Islet precursor cell (in vitro differentiated cells): ENCODE data around the gene CRISPLD2.
"Not testable (repeated sequence)": the region's sequence is repeated elsewhere in the genome, so short reads cannot be mapped to it uniquely, and the experiment has no call there.

ENCODE experiments used
- DNase-seq: peaks from one replicate; pipeline ENCODE4 v3.0.0-alpha.2; 2018

The CRISPLD2 gene

DNA sequence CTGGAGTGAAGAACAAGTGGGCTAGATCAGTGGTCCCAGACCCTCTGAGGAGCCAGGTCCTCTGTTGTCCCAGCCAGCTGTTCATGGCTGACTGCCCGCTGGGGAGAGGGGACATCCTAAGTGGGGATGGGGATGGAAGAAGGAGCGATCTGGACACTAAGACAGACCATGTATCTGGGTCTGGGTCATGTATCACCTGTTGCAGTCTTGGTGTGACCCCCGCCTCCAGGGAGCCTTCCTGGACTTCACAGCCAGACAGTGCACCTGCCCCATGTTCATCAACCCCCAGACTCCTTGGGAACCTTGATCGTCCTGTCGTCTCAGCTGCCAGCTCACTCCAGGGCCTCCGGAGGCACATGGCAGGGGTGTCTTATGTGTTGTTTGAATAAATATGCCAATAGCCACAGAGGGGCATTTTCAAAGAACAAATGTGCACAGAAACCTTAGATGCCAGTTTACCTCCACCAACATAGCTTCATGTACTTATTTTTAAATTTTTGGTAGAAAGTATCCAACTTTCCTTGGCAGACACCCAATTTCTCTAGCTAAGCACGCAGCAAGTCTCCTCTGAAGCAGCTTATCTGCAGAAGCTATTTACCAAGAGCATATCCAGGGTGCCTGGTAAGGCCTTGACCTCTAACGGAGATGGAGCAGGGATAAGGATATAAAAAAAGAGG lies 43.2 kb downstream of the CRISPLD2 start:
- DNase-seq = no peak

GRCh38 chr16:84863481-84863814 lies 43.7 kb downstream of the CRISPLD2 start:
- DNase-seq = no peak

DNA sequence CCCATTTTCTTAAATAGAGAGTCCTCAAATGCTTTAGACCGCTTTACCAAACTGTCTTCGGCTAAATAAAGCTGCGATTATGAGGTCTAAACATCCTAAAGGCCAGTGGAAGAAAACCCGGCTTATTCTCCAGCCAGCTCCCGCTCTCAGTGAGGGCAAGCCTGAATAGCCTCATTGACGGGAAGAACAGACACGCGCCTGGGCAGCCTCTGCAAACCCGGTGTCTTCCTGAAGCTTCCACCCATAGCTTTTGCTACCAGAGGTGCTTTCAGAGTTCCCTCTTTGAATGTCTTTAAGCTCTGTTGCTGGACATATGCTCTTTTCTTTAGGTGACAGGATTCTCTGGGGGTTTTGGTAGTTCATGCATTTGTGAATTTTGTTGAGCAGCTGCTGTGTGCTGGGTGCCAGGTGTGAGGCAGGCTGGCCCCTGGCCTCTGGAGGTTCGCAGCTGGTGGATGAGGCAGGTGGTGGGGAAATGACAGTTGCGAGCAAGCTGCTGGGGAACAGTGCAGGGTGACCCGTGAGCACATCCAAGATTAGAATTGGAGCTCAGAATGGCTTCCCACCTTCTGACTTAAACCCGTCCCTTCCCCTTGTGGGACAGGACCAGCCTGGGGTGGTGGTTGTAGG lies 44.7 kb downstream of the CRISPLD2 start:
- DNase-seq = no peak

DNA sequence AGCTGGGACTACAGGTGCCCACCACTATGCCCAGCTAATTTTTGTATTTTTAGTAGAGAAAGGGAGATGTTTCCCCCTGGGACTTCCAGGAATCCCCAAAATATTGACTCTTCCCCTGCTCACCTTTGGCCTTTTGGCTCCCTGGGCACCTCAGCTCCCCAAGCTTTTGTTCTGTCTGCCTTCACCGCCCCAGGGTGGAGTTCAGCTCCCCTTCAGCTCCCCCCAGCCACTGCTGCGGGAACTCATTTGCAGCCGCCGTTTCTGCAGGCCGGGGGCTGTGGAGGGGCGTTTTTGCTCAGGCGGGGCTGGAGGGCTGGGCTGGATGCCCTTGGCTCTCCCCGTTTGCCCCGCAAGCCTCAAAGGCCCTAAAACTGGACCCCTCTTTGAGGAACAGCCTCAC lies 47.9 kb downstream of the CRISPLD2 start:
- no peak for DNase-seq

DNA sequence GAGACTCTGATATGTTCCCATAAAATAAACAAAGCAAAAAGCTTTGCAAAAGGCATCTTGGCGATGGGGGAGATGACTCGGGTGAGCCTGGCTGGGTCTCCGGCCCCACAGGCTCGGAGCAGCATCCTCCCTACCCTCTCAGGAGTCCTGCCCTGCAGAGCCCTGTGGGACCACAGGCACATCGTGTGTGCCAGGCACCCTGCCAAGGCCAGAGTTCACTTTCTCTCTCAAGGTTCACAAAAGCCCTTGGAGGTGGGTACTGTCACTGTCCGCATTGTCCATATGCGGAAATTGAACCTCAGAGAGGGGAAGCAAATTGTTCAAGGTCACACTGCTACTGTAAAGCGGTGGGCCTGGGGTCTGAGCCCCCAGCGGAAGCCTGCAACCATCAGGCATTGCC lies 48.5 kb downstream of the CRISPLD2 start:
- no peak for DNase-seq

- DNase-seq = no peak
These were observed 49.2 kb downstream of the CRISPLD2 start for GRCh38 chr16:84868829-84869472.

DNA sequence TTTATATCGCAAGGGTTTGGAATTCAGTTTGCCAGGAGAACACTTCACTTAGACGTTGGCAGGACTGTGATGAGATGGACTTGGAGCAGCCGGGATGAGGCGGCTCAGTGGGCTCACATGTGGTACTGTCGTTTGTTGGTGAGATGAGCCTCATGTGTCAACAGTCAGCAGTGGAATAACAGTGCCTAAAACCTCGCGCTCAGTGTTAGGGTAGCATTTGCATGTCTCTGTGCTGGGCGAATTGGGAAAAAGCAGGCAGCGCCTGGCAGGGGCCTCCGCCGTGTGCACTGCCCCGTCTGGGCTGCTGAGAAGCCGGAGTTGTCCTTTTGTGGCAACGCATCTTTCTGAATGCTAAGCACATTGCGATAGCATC lies 49.7 kb downstream of the CRISPLD2 start:
- DNase-seq = no peak

GRCh38 chr16:84872971-84873370 lies 53.2 kb downstream of the CRISPLD2 start:
- DNase-seq = not testable (repeated sequence)

GRCh38 chr16:84874004-84874435 lies 54.2 kb downstream of the CRISPLD2 start:
- DNase-seq = no peak

DNA sequence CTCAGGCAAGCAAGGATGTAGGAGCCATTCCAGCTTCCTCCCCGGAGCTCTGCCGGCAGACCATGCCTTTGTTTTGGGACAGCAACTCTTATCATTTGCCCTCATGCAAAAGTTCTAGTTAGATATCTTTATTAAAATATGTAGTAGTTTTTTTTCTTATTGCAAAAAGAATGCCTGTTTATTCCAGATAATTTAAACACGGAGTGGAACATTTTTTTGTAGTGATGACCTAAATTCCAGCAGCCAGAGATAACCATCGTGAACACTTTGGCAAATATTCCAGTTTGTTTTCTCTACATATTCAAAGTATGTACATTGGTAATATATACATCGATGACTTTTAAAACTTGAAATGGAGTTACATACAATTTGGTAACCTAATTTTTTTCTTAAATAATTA lies 54.8 kb downstream of the CRISPLD2 start:
- no peak for DNase-seq

- no peak for DNase-seq
These were observed 55.2 kb downstream of the CRISPLD2 start for GRCh38 chr16:84874983-84875382.

DNA sequence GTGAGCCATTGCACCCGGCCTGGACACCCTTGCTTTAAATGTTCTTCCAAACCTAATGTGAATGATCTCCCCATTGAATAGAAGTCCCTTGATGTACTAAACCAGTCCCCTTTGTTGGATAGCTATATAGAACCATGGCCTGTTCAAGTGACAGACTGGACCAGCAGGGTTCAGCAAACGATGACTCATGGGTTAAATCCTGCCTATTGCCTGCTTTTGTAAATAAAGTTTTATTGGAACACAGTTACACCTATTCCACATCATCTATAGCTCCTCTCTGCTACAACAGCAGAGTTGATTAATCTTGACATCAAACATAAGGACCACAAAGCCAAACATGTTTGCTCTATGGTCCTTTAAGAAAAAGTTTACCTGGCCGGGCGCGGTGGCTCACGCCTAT lies 56.1 kb downstream of the CRISPLD2 start:
- DNase-seq = no peak

GRCh38 chr16:84876873-84877606 lies 57.3 kb downstream of the CRISPLD2 start:
- DNase-seq = no peak

- no peak for DNase-seq
These were observed 59.0 kb downstream of the CRISPLD2 start for GRCh38 chr16:84878770-84879169.

DNA sequence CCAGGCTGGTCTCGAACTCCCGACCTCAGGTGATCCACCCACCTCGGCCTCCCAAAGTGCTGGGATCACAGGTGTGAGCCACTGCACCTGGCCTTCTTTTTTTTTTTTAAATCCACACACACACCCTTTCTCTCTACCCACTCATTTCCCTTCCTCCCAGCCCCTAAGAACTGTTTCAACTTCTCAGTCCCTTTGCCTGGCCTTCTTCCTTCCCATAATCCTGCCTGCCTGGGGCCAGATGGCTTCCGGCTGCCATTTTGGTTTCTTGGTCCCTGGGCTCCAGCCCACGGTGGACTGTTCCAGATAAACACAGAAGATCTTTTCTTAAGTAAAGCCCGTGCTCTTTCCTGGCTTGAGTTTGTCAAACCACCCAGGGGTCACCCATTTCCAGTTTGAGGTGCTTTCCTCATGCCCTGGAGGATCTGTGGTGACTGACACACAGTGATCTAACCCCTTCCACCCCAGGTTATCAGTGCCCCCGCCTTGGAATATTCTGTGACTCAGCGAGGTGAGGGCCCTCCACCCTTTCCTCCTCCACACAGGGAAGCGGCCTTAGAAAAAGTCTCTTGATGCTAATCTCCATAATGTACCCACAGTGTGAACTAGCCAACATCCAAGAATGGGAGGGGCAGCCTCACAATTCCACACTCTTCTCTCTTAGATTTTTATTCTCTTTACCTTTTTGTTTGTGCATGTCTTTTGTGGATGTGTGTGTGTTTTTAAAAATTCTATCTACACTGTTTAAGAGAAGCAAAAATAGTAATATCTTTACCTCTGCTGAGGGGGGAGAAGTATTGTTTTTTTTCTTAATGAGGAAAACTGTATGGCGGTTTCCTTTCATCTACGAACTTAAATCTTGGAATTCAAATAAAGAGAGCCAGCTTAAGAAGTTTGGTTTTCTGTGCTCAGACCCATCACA lies 60.0 kb downstream of the CRISPLD2 start:
- DNase-seq = peak; percentile 82

- peak; percentile 90 for DNase-seq
These were observed 62.1 kb downstream of the CRISPLD2 start for GRCh38 chr16:84881702-84882521.

- DNase-seq = peak; percentile 86
These were observed 63.5 kb downstream of the CRISPLD2 start for GRCh38 chr16:84883301-84883700.

- DNase-seq = peak; percentile 71
These were observed 64.4 kb downstream of the CRISPLD2 start for GRCh38 chr16:84884246-84884595.

GRCh38 chr16:84884596-84885341 lies 65.0 kb downstream of the CRISPLD2 start:
- peak; percentile 87 for DNase-seq

DNA sequence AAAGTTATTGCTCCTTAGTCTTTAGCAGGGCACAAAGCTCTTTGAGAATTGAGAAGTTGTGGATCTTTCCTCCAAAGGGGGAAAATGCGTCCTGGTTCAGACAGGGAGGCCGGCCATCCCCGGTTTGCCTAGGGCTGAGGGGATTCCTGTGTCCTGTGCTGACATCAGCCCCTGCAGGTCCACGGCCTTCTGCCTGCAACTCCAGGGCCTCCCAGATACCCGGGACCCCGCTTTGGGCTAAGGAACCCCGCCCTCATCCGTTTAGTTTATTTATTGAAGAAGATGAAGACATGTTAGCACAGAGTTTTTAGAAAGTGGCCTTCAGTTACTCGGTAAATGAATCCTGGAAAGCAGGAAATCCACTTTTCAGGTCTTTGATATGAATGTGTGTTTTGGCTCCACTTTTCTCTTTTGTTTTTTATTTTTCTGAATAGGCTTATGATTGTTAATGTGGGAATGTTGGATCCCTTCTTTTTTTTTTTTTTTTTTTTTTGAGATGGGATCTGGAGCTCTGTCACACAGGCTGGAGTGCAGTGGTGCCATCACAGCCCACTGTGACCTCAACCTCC lies 65.6 kb downstream of the CRISPLD2 start:
- no peak for DNase-seq
